SU-DHL-6 (cell line): ENCODE data around the gene DENND2C.

Source experiments
- H2AFZ ChIP-seq: fragments of 200-600 bp; sonication (generic); 2 replicates; pipeline ENCODE4 v1.6.1; 2014; ENCODE audit warnings: low read depth, mild to moderate bottlenecking, moderate library complexity, mixed read lengths, antibody characterized with exemption, low read length; ENCODE audit not compliant: severe bottlenecking
- H3F3A ChIP-seq: fragments of 200-600 bp; shearing (Covaris generic); 2 replicates; pipeline ENCODE4 v1.6.0; 2016; ENCODE audit warnings: antibody characterized with exemption, mild to moderate bottlenecking; ENCODE audit not compliant: insufficient read depth
- H3K27ac ChIP-seq: fragments of 200-600 bp; sonication (generic); 2 replicates; pipeline ENCODE4 v1.5.1; 2016; ENCODE audit warnings: low read depth, mild to moderate bottlenecking, low read length, moderate library complexity, mixed read lengths
- H3K27me3 ChIP-seq: fragments of 200-600 bp; sonication (generic), shearing (Covaris generic); 2 replicates; pipeline ENCODE4 v1.6.0; 2014; ENCODE audit warnings: mild to moderate bottlenecking, low read length
- H3K36me3 ChIP-seq: fragments of 200-600 bp; sonication (generic); 2 replicates; pipeline ENCODE4 v1.6.1; 2014; ENCODE audit warnings: mild to moderate bottlenecking, low read length, mixed read lengths
- H3K4me2 ChIP-seq: fragments of 300-600, 200-600 bp; shearing (Covaris generic), sonication (generic); 2 replicates; pipeline ENCODE4 v1.6.0; 2014; ENCODE audit warnings: low read length, low read depth, mild to moderate bottlenecking; ENCODE audit not compliant: poor library complexity, severe bottlenecking
- H3K4me3 ChIP-seq: fragments of 200-600 bp; sonication (generic); 2 replicates; pipeline ENCODE4 v1.5.1; 2014; ENCODE audit warnings: antibody characterized with exemption, low read length, mild to moderate bottlenecking, mixed read lengths; ENCODE audit not compliant: insufficient read depth, poor library complexity, severe bottlenecking
- H3K79me2 ChIP-seq: fragments of 200-600 bp; sonication (generic); 2 replicates; pipeline ENCODE4 v1.6.1; 2014; ENCODE audit warnings: mild to moderate bottlenecking, low read length, moderate library complexity; ENCODE audit not compliant: insufficient read depth
- H3K9ac ChIP-seq: fragments of 200-600 bp; sonication (generic); 2 replicates; pipeline ENCODE4 v1.7.0; 2014; ENCODE audit warnings: mild to moderate bottlenecking, low read length
- H3K9me2 ChIP-seq: fragments of 200-600 bp; sonication (generic); replicated peaks from 2 replicates; pipeline ENCODE4 v1.6.1; 2014; ENCODE audit warnings: low read length; ENCODE audit not compliant: insufficient read depth
- H3K9me3 ChIP-seq: fragments of 200-600 bp; sonication (generic); 2 replicates; pipeline ENCODE4 v1.6.1; 2014; ENCODE audit warnings: low read length, mixed read lengths; ENCODE audit not compliant: insufficient read depth
- H4K20me1 ChIP-seq: fragments of 200-600 bp; sonication (generic); 2 replicates; pipeline ENCODE4 v1.6.1; 2014; ENCODE audit warnings: low read depth, mild to moderate bottlenecking, antibody characterized with exemption, low read length, moderate library complexity, mixed read lengths
- EZH2phosphoT487 ChIP-seq: fragments of 200-600 bp; sonication (generic), shearing (Covaris generic); conservative IDR thresholded peaks from 2 replicates; pipeline ENCODE4 v1.6.1; 2018; ENCODE audit warnings: mild to moderate bottlenecking, antibody characterized with exemption, low read length, moderate library complexity, mixed read lengths
- TF ChIP-seq, protein P1 (sequence below): fragments of 200-600 bp; sonication (generic); IDR thresholded peaks from one replicate; pipeline ENCODE4 v1.5.1; 2017; ENCODE audit warnings: antibody characterized with exemption, mild to moderate bottlenecking, low read length, moderate library complexity; ENCODE audit not compliant: insufficient read depth, poor library complexity, severe bottlenecking

The DENND2C gene

DNA sequence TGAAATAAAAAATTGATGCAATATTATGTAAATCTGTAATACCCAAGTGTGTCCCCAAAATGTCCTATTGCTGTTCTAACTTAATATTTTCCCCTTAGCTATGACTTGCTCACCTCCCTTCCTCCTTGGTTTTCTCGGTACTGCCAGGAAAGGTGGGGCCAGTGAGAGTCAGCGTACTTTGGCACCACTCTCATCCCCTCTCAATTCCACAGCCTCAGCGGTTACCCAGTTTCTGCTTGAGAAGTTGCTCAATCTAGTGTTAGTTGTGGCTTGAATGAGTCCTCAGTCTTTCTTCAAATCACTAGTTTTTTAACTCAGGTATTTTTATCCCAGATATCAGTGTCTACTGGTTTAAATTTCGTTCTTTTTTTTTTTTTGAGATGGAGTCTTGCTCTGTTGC lies 120.7 kb downstream of the DENND2C start:
- H3K36me3 ChIP-seq, result no peaks in the 10 kb centered on the region
- H2AFZ ChIP-seq, result no peak overlapping the region
- H3K79me2 ChIP-seq, result no peaks in the 10 kb centered on the region
- H3K27ac ChIP-seq, result no peak overlapping the region
- no peaks in the 10 kb centered on the region for H4K20me1 ChIP-seq
- H3K4me2 ChIP-seq, result no peak overlapping the region
- no peaks in the 10 kb centered on the region for H3F3A ChIP-seq
- no peaks in the 10 kb centered on the region for H3K27me3 ChIP-seq
- H3K9me3 ChIP-seq, result no peaks in the 10 kb centered on the region
- H3K4me3 ChIP-seq, result no peak overlapping the region
- H3K9ac ChIP-seq, result no peak overlapping the region
- TF ChIP-seq, protein P1, sequence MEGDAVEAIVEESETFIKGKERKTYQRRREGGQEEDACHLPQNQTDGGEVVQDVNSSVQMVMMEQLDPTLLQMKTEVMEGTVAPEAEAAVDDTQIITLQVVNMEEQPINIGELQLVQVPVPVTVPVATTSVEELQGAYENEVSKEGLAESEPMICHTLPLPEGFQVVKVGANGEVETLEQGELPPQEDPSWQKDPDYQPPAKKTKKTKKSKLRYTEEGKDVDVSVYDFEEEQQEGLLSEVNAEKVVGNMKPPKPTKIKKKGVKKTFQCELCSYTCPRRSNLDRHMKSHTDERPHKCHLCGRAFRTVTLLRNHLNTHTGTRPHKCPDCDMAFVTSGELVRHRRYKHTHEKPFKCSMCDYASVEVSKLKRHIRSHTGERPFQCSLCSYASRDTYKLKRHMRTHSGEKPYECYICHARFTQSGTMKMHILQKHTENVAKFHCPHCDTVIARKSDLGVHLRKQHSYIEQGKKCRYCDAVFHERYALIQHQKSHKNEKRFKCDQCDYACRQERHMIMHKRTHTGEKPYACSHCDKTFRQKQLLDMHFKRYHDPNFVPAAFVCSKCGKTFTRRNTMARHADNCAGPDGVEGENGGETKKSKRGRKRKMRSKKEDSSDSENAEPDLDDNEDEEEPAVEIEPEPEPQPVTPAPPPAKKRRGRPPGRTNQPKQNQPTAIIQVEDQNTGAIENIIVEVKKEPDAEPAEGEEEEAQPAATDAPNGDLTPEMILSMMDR, result no peak
- TF ChIP-seq EZH2phosphoT487, result no peak
- no peaks in the 10 kb centered on the region for H3K9me2 ChIP-seq

DNA sequence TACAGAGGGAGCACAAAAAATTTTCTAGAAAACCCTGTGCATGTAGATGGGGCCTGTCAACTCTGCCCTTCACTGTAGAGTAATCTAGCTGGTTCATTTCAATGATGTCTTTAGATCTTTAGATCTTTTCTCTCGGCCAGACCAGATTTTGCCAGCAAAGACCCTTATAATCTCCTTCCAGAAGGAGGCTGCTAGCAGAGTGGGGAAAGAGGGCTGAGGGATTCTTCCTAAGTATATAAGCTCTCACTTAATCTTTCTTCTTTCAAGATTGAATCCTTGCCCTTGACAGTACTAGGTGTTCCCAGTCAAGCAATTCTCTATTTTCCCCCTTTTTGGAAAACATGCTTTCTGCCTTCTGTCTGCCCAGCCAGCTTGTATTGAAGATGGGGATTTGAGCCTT lies 122.8 kb downstream of the DENND2C start:
- H3K27ac ChIP-seq, result no peak overlapping the region
- H3K36me3 ChIP-seq, result no peaks in the 10 kb centered on the region
- H2AFZ ChIP-seq, result no peak overlapping the region
- no peaks in the 10 kb centered on the region for H3K27me3 ChIP-seq
- no peaks in the 10 kb centered on the region for H3K9me3 ChIP-seq
- H3K9me2 ChIP-seq, result no peaks in the 10 kb centered on the region
- no peaks in the 10 kb centered on the region for H3F3A ChIP-seq
- no peaks in the 10 kb centered on the region for H3K79me2 ChIP-seq
- H3K4me2 ChIP-seq, result no peak overlapping the region
- no peak overlapping the region for H3K9ac ChIP-seq
- TF ChIP-seq, protein P1, result no peak
- H3K4me3 ChIP-seq, result no peak overlapping the region
- H4K20me1 ChIP-seq, result no peaks in the 10 kb centered on the region

DNA sequence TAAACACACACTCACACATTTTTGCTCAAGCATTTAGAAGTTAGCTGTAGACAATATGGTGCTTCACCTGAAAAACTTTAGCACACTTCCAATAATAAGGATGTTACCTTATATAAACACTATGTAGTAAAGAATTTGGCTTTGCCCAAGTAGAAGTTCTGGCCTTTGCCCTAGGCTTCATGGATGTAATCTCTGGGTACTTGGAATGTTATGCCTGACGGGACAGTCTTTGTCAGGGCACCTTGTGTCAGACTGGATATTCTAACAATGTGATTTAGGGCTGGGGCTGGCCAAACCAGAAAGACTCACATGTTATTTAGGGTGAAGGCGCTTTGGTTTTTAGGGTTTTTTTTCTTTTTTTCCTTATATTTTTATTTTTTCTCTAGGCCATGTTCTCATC lies 124.1 kb downstream of the DENND2C start:
- H2AFZ ChIP-seq, result no peak overlapping the region
- no peaks in the 10 kb centered on the region for H3K36me3 ChIP-seq
- H3K27me3 ChIP-seq, result no peaks in the 10 kb centered on the region
- TF ChIP-seq, protein P1, result no peak
- TF ChIP-seq EZH2phosphoT487, result no peak
- H3K9me2 ChIP-seq, result no peaks in the 10 kb centered on the region
- no peak overlapping the region for H3K27ac ChIP-seq
- H3K9me3 ChIP-seq, result no peaks in the 10 kb centered on the region
- no peaks in the 10 kb centered on the region for H3K79me2 ChIP-seq
- H3K4me2 ChIP-seq, result no peak overlapping the region
- no peak overlapping the region for H3K4me3 ChIP-seq
- H3F3A ChIP-seq, result no peaks in the 10 kb centered on the region; the same call in 1 of the 2 replicates
- H4K20me1 ChIP-seq, result no peaks in the 10 kb centered on the region
- H3K9ac ChIP-seq, result no peak overlapping the region

DNA sequence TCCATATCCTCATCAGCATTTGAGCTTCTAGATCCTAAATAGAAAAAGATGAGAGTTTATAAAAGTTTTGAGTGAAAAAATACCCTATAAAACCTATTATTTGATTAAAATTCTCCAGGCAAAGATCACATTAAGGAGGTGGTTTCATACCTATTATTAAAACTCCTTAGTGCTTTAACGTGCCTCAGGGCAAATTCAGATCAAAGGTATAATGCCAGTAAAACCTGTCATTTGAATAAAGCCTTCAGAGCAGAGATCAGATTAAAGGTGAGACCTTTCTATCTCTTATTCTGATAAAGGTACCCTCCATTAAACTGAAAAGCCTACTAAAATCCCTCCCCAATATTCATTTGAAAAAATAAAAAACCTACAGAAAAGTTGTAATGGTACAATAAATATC lies 124.5 kb downstream of the DENND2C start:
- Histone ChIP-seq H3K4me2 (no peak overlapping the region), H3K9me2 (no peaks in the 10 kb centered on the region), H3K9me3 (no peaks in the 10 kb centered on the region), H3K36me3 (no peaks in the 10 kb centered on the region), H3K79me2 (no peaks in the 10 kb centered on the region), H3K27ac (no peak overlapping the region), H3F3A (no peaks in the 10 kb centered on the region; the same call in 1 of the 2 replicates), H3K9ac (no peak overlapping the region), H3K4me3 (no peak overlapping the region), H3K27me3 (no peaks in the 10 kb centered on the region), H4K20me1 (no peaks in the 10 kb centered on the region), H2AFZ (no peak overlapping the region)
- TF ChIP-seq, protein P1, result no peak
- TF ChIP-seq EZH2phosphoT487, result no peak
